Upper lobe of right lung (tissue), 1 donor: ENCODE measurements around the gene NUMA1. TPM values are rescaled to one million over a fixed set of nuclear protein-coding genes. Genes with fewer than 3 reads are reported as not detected.

Source experiments
- ATAC-seq: fragments of 200-7000 bp; cut with Tn5 transposase; one replicate; pipeline ENCODE4 v1.9.1; 2020; ENCODE audit warnings: mild to moderate bottlenecking, moderate library complexity
- DNase-seq: peaks from one replicate; pipeline ENCODE4 v3.0.0-alpha.2; 2020
- H3K27ac ChIP-seq: fragments of 200-600 bp; one replicate; pipeline ENCODE4 v1.8.0; 2022
- H3K27me3 ChIP-seq: fragments of 200-600 bp; one replicate; pipeline ENCODE4 v1.8.0; 2022; ENCODE audit warnings: mild to moderate bottlenecking
- H3K36me3 ChIP-seq: fragments of 200-600 bp; one replicate; pipeline ENCODE4 v1.8.0; 2022
- H3K4me1 ChIP-seq: fragments of 200-600 bp; one replicate; pipeline ENCODE4 v1.8.0; 2022
- H3K4me3 ChIP-seq: fragments of 200-600 bp; one replicate; pipeline ENCODE4 v1.8.0; 2022; ENCODE audit warnings: mild to moderate bottlenecking
- H3K9me3 ChIP-seq: fragments of 200-600 bp; one replicate; pipeline ENCODE4 v1.8.0; 2022
- intact Hi-C: fragments of 100-400 bp; cut with DNase I; formaldehyde crosslinking; loops from one replicate; pipeline ENCODE4 v1.11.0; 2022
- total RNA-seq: library from RNA; stranded (reverse); fragmentation: NEBNext Ultra II Directional; extraction: Animal tissue kit (Norgen Biotek cat#: 25700); gene quantifications from one replicate; pipeline ENCODE4 v1.2.1, GENCODE V29; 2021
- TF ChIP-seq, protein P1 (sequence below): fragments of 200-600 bp; IDR thresholded peaks from one replicate; pipeline ENCODE4 v1.8.0; 2022; ENCODE audit warnings: antibody characterized with exemption
- donor health status: DM: no; HTN: yes; CAD: no; lungs with severe emphysema.

The NUMA1 gene
- total RNA-seq, 1 donor from 2014 or later: 192 TPM

DNA sequence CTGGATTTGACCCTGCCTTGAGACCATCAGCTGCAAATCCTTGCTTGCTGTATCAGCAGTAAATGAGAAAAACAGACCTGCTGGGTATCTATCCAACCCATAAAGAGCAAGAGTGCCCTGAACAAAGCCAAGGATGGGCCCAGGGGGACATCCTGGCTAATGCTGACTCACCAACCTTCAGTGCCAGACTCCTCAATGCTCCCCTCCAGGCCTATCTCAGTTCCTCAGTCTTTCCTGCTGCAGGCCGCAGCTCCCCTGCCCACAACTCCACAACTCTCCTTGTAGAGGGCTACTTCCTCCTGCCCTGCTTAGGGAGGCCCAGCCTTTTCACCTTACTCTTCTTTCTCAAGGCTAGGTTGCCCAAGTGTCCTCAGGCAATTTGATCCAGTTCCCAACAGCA is 20.1 kb upstream of the NUMA1 start:
- intact Hi-C loops: no loop called here
- peaks cover 37% of the 10 kb centered on the region for H3K4me1 ChIP-seq
- no peaks in the 10 kb centered on the region for H3K27me3 ChIP-seq
- TF ChIP-seq, protein P1, sequence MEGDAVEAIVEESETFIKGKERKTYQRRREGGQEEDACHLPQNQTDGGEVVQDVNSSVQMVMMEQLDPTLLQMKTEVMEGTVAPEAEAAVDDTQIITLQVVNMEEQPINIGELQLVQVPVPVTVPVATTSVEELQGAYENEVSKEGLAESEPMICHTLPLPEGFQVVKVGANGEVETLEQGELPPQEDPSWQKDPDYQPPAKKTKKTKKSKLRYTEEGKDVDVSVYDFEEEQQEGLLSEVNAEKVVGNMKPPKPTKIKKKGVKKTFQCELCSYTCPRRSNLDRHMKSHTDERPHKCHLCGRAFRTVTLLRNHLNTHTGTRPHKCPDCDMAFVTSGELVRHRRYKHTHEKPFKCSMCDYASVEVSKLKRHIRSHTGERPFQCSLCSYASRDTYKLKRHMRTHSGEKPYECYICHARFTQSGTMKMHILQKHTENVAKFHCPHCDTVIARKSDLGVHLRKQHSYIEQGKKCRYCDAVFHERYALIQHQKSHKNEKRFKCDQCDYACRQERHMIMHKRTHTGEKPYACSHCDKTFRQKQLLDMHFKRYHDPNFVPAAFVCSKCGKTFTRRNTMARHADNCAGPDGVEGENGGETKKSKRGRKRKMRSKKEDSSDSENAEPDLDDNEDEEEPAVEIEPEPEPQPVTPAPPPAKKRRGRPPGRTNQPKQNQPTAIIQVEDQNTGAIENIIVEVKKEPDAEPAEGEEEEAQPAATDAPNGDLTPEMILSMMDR: no peak
- DNase-seq (no peak), ATAC-seq (peak; percentile 19)
- H3K36me3 ChIP-seq: peaks cover 31% of the 10 kb centered on the region
- no peak overlapping the region for H3K4me3 ChIP-seq
- H3K27ac ChIP-seq: no peak overlapping the region
- no peaks in the 10 kb centered on the region for H3K9me3 ChIP-seq

GRCh38 chr11:72100009-72100408 is 19.7 kb upstream of the NUMA1 start:
- intact Hi-C loops: no loop called here
- Histone ChIP-seq H3K4me1 (peaks cover 37% of the 10 kb centered on the region), H3K27me3 (no peaks in the 10 kb centered on the region), H3K4me3 (no peak overlapping the region), H3K9me3 (no peaks in the 10 kb centered on the region), H3K36me3 (peaks cover 36% of the 10 kb centered on the region), H3K27ac (peak overlapping the region; percentile 28)
- TF ChIP-seq, protein P1: no peak
- no peak for ATAC-seq
- DNase-seq: no peak

DNA sequence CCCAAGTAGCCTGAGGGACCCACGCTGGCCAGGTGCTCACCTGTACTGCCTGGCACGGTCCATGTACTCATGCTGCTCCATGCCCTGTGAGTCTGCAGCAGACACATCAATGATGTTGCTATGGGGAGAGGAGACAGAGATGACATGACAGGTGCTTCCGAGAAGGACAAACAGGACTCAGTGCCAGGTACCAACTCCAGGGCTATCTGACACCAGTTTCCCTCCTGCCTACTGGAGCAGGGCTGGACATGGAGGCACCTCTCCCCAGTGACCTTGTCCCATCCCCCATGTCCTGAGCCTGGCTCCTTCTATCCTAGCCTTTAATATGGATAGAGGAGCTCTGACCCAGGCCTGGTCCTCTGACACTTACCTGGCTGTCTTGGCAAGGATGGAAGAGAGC is 18.4 kb upstream of the NUMA1 start:
- H3K27ac ChIP-seq: no peak overlapping the region
- H3K36me3 ChIP-seq: peaks cover 48% of the 10 kb centered on the region
- no peaks in the 10 kb centered on the region for H3K9me3 ChIP-seq
- DNase-seq (no peak), ATAC-seq (no peak)
- intact Hi-C loops: no loop called here
- TF ChIP-seq, protein P1: no peak
- no peak overlapping the region for H3K4me3 ChIP-seq
- no peaks in the 10 kb centered on the region for H3K27me3 ChIP-seq
- peaks cover 33% of the 10 kb centered on the region for H3K4me1 ChIP-seq

- peaks cover 55% of the 10 kb centered on the region for H3K36me3 ChIP-seq
- intact Hi-C loops: loop anchor here (5.0 kb wide), 1 partner anchor 74 kb away; no protein-coding TSS in a partner anchor
These were observed 10.9 kb upstream of the NUMA1 start for GRCh38 chr11:72091292-72091691.

GRCh38 chr11:72088076-72088808 is 7.9 kb upstream of the NUMA1 start:
- peaks cover 33% of the 10 kb centered on the region for H3K36me3 ChIP-seq
- H3K27ac ChIP-seq: no peak overlapping the region

More at GRCh38 chr11:72091292-72091691, 10.9 kb upstream of the NUMA1 start:
- H3K4me3 ChIP-seq: no peak overlapping the region
- peak; percentile 74 for DNase-seq
- H3K4me1 ChIP-seq: peaks cover 9% of the 10 kb centered on the region
- peak; percentile 98 for ATAC-seq
- H3K27ac ChIP-seq: peak overlapping the region; percentile 19
- TF ChIP-seq, protein P1: peak; percentile 79
- H3K9me3 ChIP-seq: no peaks in the 10 kb centered on the region
- no peaks in the 10 kb centered on the region for H3K27me3 ChIP-seq

More at GRCh38 chr11:72088076-72088808, 7.9 kb upstream of the NUMA1 start:
- ATAC-seq: no peak
- Histone ChIP-seq H3K27me3 (no peaks in the 10 kb centered on the region), H3K9me3 (no peaks in the 10 kb centered on the region), H3K4me1 (peaks cover 9% of the 10 kb centered on the region), H3K4me3 (no peak overlapping the region)
- TF ChIP-seq, protein P1: no peak
- intact Hi-C loops: loop anchor here (5.0 kb wide), 1 partner anchor 61 kb away; no protein-coding TSS in a partner anchor
- no peak for DNase-seq
